WERI-Rb-1 (cell line): ENCODE data around the gene MYLIP.

ENCODE experiments used
- DNase-seq: peaks from one replicate; pipeline ENCODE4 v3.0.0-alpha.2; 2020
- H3K27ac ChIP-seq: fragments of 250-450 bp; sonication (Bioruptor Pico); 2 replicates; pipeline ENCODE4 v1.5.1; 2020; ENCODE audit warnings: mild to moderate bottlenecking, moderate library complexity
- H3K27me3 ChIP-seq: fragments of 250-450 bp; sonication (Bioruptor Pico); 2 replicates; pipeline ENCODE4 v1.5.1; 2021; ENCODE audit warnings: mild to moderate bottlenecking, low read depth, moderate library complexity; ENCODE audit not compliant: insufficient read depth, severe bottlenecking
- H3K36me3 ChIP-seq: fragments of 250-450 bp; sonication (Bioruptor Pico); 2 replicates; pipeline ENCODE4 v1.5.1; 2020; ENCODE audit warnings: mild to moderate bottlenecking, moderate library complexity
- H3K4me3 ChIP-seq: 2 replicates; pipeline ENCODE4 v1.5.1; 2011; ENCODE audit warnings: low read depth, mild to moderate bottlenecking, control low read depth, low read length
- H3K9me3 ChIP-seq: fragments of 250-450 bp; sonication (Bioruptor Pico); 2 replicates; pipeline ENCODE4 v1.5.1; 2021; ENCODE audit warnings: mild to moderate bottlenecking, moderate library complexity; ENCODE audit not compliant: severe bottlenecking
- CTCF ChIP-seq: IDR thresholded peaks from 2 replicates; pipeline ENCODE4 v1.5.1; 2011; ENCODE audit warnings: low read depth, mild to moderate bottlenecking, control low read depth, inconsistent platforms, low read length

The MYLIP gene

DNA sequence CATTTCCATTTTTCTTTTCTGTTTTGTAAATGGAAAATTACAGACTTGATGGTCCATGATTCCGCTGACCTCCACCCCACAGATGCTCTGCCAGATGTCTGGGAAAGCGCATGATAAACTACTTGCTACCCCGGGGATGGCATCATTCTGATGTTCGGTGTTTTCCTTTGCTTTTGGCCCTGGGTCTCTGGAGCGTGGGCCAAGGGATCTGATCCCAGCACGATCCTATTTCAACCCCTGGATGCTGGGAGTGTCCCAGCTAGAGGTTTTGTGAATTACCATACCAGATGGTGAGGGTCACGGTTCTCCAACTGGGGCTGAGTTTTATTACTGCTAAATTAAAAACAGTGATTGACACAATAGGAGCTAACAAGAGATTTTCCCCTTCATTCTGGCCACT, 25.2 kb upstream of the MYLIP start:
- no peak for TF ChIP-seq CTCF
- Histone ChIP-seq H3K36me3 (no peaks in the 10 kb centered on the region), H3K27me3 (no peaks in the 10 kb centered on the region), H3K9me3 (no peaks in the 10 kb centered on the region), H3K27ac (no peak overlapping the region), H3K4me3 (no peak overlapping the region)
- no peak for DNase-seq

DNA sequence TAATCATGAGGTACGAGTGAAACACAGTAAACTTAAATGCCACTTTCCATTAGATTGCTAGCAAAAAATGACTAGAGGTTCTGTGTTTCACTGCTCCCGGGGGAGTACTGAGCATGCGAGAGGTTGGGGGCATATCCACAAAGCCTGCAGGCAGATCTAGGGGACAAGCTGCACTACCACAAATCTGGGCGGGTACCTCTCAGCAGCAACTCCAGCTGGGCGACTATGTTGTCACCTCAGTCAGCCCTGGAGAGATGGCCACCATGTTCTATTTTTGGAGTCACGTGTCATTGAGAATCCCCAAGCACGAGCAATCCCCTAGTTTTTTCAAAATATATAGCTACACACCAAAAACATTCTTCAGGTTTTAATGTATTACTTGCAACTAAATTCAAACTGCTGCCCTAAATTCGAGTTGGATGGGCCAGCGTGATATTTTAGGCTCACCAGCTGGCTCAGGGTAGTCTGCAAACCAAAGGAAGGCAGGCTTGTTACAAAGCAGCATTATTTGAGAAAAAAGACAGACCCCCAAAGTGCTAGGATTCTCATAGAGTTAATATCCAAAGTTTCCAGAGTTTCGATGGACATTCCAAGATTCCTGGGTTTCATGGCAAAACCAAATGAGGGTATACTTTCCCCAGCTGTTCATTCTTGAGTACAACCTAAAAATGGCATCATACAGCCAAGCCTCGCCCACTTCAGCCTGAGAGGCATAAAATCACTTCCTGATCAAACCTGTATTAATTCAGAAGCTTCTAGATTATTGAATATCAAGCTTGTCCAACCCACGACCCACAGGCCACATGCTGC, 24.1 kb upstream of the MYLIP start:
- no peak for DNase-seq
- Histone ChIP-seq H3K36me3 (no peaks in the 10 kb centered on the region), H3K4me3 (no peak overlapping the region), H3K27me3 (no peaks in the 10 kb centered on the region), H3K27ac (no peak overlapping the region), H3K9me3 (no peaks in the 10 kb centered on the region)
- no peak for TF ChIP-seq CTCF

DNA sequence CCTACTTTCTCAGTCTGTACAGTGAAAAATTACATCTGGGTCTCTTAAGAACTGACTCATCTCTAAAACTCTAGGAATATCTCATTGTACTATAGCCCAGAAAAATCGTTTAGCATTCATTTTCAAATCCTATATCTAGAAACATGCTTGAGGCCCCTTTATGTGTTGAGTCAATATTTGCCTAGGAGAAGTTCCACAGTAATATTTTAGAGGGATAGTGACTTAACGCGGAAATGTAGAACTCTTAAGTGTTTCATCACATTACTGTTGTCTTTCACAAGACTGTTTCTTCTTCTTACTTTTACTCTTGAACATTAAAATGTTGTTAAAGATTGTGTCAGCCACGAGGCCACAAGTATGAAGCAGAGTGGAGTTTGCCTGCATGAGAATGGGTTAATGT, 23.0 kb upstream of the MYLIP start:
- H3K9me3 ChIP-seq = no peaks in the 10 kb centered on the region
- no peak for DNase-seq
- H3K27me3 ChIP-seq = no peaks in the 10 kb centered on the region
- H3K27ac ChIP-seq = no peak overlapping the region
- no peak overlapping the region for H3K4me3 ChIP-seq
- TF ChIP-seq CTCF = no peak
- H3K36me3 ChIP-seq = no peaks in the 10 kb centered on the region

- no peak overlapping the region for H3K27ac ChIP-seq
- no peaks in the 10 kb centered on the region for H3K36me3 ChIP-seq
- no peak overlapping the region for H3K4me3 ChIP-seq
- DNase-seq = no peak
- no peaks in the 10 kb centered on the region for H3K27me3 ChIP-seq
- no peaks in the 10 kb centered on the region for H3K9me3 ChIP-seq
- TF ChIP-seq CTCF = no peak
These were observed 21.7 kb upstream of the MYLIP start for GRCh38 chr6:16106991-16107787.

DNA sequence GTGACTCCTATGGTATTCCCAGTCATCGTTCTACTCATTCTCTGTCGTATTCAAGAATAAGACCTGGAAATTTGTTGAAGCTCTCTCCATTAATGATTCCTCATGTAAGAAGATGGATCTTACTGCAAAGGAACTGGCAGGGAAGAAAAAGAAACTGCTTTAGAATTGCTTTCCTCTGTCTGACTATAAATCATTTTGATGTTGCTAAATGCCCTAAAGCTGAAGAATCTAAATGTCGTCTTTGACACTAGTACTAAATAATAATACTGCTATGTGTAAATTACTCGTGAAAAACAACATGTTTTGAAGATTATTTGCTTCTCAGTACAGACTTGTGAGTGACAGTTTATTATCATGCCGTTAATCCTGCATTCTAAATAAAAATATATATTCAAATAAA, 20.5 kb upstream of the MYLIP start:
- no peak overlapping the region for H3K4me3 ChIP-seq
- no peaks in the 10 kb centered on the region for H3K36me3 ChIP-seq
- no peak for DNase-seq
- no peak overlapping the region for H3K27ac ChIP-seq
- H3K27me3 ChIP-seq = no peaks in the 10 kb centered on the region
- no peaks in the 10 kb centered on the region for H3K9me3 ChIP-seq
- no peak for TF ChIP-seq CTCF
